HCEC 1CT (cell line): ENCODE results near the gene CPEB4.

Source experiments
- DNase-seq: peaks from one replicate; pipeline ENCODE4 v3.0.0-alpha.2; 2017

The CPEB4 gene

GRCh38 chr5:173984218-173984617 lies 96.1 kb downstream of the CPEB4 start:
- peak; percentile 20 for DNase-seq

DNA sequence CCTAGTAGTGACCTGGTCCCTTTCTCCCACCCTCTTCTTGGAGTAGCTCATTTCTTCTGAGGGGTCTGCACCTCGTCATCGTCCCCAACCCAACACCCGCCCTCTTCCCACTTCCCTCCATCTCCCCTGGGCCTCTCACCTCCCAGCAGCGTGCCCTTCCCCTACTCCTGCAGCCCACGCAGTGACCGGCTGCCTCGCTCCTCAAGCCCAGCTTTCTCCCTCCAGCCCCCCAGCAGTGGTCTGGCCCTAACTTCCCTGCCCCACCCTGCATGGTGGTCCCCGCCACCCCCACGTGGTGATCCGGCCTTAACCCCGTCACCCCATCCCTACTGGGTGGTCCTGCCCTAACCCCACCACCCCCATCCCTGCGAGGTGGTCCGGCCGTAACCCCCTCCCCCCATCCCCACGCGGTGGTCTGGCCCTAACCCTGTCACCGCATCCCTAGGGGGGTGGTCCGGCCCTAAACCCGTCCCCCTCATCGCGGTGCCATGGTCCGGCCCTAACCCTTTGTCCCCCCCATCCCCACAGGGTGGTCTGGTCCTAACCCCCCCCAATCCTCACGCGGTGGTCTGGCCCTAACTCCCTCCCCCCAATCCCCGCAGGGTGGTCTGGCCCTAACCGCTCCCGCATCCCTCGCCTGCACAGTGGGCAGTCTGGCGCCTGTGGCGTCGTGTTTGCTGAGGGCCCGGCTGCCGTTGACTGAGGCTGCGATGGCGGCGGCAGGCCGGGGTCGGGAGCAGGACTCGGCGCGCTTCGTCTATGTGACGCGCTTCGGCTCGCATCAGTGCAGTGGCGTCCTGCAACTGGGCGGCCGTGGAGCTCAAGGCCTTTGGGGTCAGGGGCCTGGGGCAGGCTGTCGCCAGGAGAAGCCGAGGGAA lies 100.6 kb downstream of the CPEB4 start, which contains the start of gene C5orf47:
C5orf47 (plus strand) TSS at position 617 of the 878 bp plus-strand sequence; CDS start at position 711, 94 bp downstream.
- no peak for DNase-seq

GRCh38 chr5:173989432-173990082 lies 101.4 kb downstream of the CPEB4 start:
- no peak for DNase-seq

GRCh38 chr5:173997331-173997730 lies 109.2 kb downstream of the CPEB4 start:
- peak; percentile 17 for DNase-seq

DNA sequence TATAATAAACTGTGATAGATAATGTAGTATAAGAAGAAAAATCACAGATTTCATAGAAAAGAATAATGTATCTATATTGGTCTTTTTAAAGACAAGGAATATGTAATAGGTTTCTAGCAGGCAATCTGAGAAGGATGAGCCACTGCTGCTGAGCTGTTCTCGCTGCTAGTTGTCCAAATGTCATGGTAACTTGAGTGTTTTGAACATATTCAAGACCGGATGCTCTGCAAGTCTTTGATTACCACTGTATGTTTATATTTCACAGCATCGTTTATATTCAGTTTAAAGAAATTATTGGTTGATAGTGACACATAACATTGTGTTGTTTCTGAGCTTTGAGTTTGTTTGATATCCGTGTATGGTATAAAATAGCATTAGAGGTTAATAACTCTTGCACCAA lies 110.4 kb downstream of the CPEB4 start:
- no peak for DNase-seq

DNA sequence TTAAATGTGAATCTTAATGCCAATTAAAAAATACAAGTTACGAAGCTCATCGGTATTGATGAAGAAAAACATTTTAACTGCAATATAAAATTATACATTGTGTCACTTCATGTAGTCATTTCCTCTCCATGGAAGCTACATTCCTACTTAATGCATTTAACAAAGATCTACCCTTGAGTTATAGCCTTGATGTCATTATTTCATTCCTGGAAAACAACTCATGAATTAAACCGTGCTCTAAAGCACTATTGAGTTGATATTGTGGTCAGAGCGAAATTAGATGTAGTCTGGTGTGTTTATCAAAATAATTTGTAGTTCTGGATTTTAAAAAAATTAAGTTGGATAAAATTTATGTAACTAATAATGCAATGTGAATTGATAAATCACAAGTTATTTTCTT lies 111.9 kb downstream of the CPEB4 start:
- DNase-seq: no peak

DNA sequence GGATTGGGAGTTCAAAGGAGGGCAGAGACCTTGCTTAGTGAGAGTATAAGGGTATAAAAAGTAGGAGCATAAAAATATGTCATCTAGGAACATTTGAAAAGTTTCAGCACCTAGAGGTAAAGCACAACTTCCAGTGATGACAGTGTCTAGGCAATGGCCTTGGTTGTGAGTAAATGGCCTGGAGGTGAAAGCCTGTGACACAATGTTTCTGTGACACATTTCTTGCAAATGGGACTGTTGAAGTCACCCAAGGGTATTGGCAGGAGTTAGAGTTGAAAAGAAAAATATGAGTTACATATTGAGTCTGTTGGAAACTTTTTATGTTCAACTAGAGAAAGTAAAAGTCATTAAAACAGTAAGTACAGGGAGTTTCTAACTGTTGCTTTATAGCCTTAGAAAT lies 115.6 kb downstream of the CPEB4 start:
- no peak for DNase-seq

- no peak for DNase-seq
Measured at GRCh38 chr5:174008922-174009321, 120.8 kb downstream of the CPEB4 start.

- no peak for DNase-seq
Measured at GRCh38 chr5:174010365-174010764, 122.2 kb downstream of the CPEB4 start.

DNA sequence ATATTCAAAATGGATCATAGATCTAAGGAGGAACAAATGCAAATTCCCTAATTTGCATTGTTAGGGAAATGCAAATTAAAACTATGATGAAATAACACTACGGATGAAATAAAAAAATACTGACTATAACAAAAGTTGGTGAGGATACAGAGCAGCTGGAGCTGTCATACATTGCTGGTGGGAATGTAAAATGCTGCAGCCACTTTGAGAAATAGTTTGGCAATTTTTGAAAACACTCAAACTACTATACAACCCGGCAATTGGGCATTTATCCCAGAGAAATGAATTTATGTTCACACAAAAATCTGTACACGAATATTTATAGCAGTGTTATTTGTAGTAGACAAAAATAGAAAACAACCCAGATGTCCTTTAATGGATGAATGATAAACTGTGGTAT lies 123.3 kb downstream of the CPEB4 start:
- no peak for DNase-seq
